Panc1 (cell line): ENCODE data around the gene C1orf50. TPM values are rescaled to one million over a fixed set of nuclear protein-coding genes. Genes with fewer than 3 reads are reported as not detected.

ENCODE experiments used
- ATAC-seq: fragments of 200-7000 bp; cut with Tn5 transposase; 2 replicates; pipeline ENCODE4 v1.9.1; 2020; ENCODE audit warnings: mild to moderate bottlenecking, moderate library complexity
- BruUV-seq: library from RNA; stranded (reverse); fragments of 400-500 nt; replicated peaks from 2 replicates; lab custom pipeline; 2021; lab: Mats Ljungman, UMichigan
- CTCF ChIA-PET: fragments of 300-600 bp; sonication (Branson Sonifier 250); formaldehyde crosslinking; loops from one replicate; lab custom pipeline; 2022; ENCODE audit warnings: antibody characterized with exemption; lab: Charles Lee
- POLR2A ChIA-PET: fragments of 300-600 bp; sonication (Branson Sonifier 250); formaldehyde crosslinking; loops from one replicate; lab custom pipeline; 2022; ENCODE audit warnings: antibody characterized with exemption; lab: Charles Lee
- DNase-seq: peaks from one replicate; pipeline ENCODE4 v3.0.0-alpha.2; 2010; ENCODE audit warnings: low read depth, low spot score
- H3K27ac ChIP-seq: 2 replicates; pipeline ENCODE4 v1.5.1; 2011; ENCODE audit warnings: mild to moderate bottlenecking, low read length, inconsistent platforms
- H3K27me3 ChIP-seq: fragments of 200-500 bp; sonication (Bioruptor generic); 2 replicates; pipeline ENCODE4 v1.6.0; 2014; ENCODE audit warnings: low read length, inconsistent platforms; ENCODE audit not compliant: control insufficient read depth, insufficient read depth
- H3K36me3 ChIP-seq: fragments of 200-500 bp; sonication (Bioruptor generic); 2 replicates; pipeline ENCODE4 v1.5.1; 2014; ENCODE audit warnings: inconsistent platforms, mild to moderate bottlenecking, low read length, moderate library complexity; ENCODE audit not compliant: control insufficient read depth, insufficient read depth
- H3K4me1 ChIP-seq: 2 replicates; pipeline ENCODE4 v1.5.1; 2011; ENCODE audit warnings: inconsistent platforms, mild to moderate bottlenecking, low read length, moderate library complexity; ENCODE audit not compliant: control insufficient read depth, insufficient read depth
- H3K4me3 ChIP-seq, 2 experiments: 2 replicates each; pipeline ENCODE4 v1.5.1; 2011 to 2012; ENCODE audit warnings: low read depth in 2 of 2, low read length in 2 of 2, mild to moderate bottlenecking in 2 of 2, inconsistent platforms in 1 of 2, moderate library complexity in 1 of 2
- H3K9me3 ChIP-seq: fragments of 200-500 bp; sonication (Bioruptor generic); 2 replicates; pipeline ENCODE4 v1.5.1; 2014; ENCODE audit warnings: low read depth, mild to moderate bottlenecking, inconsistent platforms, low read length, moderate library complexity; ENCODE audit not compliant: control insufficient read depth, insufficient read depth
- POLR2AphosphoS5 ChIP-seq: IDR thresholded peaks from 2 replicates; pipeline ENCODE4 v1.6.1; 2012; ENCODE audit warnings: mild to moderate bottlenecking, low read depth, low read length, moderate library complexity
- SIN3A ChIP-seq: IDR thresholded peaks from 2 replicates; pipeline ENCODE4 v1.6.1; 2012; ENCODE audit warnings: low read depth, mild to moderate bottlenecking, low read length, moderate library complexity, borderline replicate concordance; ENCODE audit not compliant: insufficient read depth
- TCF7L2 ChIP-seq: IDR thresholded peaks from 2 replicates; pipeline ENCODE4 v1.6.1; 2011; ENCODE audit warnings: mild to moderate bottlenecking, low read depth, low read length, inconsistent platforms
- in situ Hi-C: cut with HindIII; loops from 2 replicates; pipeline ENCODE4 v1.10.0; 2016; ENCODE audit warnings: low sequenced_read_pairs, low pct_unique_long_range_greater_than_20kb
- intact Hi-C: fragments of 100-400 bp; cut with micrococcal nuclease; formaldehyde crosslinking; loops from one replicate; pipeline ENCODE4 v1.10.0; 2022; ENCODE audit not compliant: unreplicated experiment
- total RNA-seq: library from RNA; stranded (reverse); gene quantifications from one replicate; pipeline ENCODE4 v1.2.1, GENCODE V29; 2021; ENCODE audit not compliant: unreplicated experiment
- TF ChIP-seq, protein P1 (sequence below), 2 experiments: IDR thresholded peaks; 2 replicates each; pipeline ENCODE4 v1.6.1; 2011 to 2012; ENCODE audit warnings: low read depth in 2 of 2, control low read depth in 1 of 2, low read length in 1 of 2, mild to moderate bottlenecking in 1 of 2, moderate library complexity in 1 of 2; ENCODE audit not compliant: insufficient read depth in 1 of 2
- TF ChIP-seq, protein P2 (sequence below): fragments of 450-650 bp; IDR thresholded peaks from 2 replicates; pipeline ENCODE4 v1.5.1; 2017; ENCODE audit warnings: mild to moderate bottlenecking

Gene C1orf50
- total RNA-seq, 1 experiment from 2014 or later: 5.8 TPM

DNA sequence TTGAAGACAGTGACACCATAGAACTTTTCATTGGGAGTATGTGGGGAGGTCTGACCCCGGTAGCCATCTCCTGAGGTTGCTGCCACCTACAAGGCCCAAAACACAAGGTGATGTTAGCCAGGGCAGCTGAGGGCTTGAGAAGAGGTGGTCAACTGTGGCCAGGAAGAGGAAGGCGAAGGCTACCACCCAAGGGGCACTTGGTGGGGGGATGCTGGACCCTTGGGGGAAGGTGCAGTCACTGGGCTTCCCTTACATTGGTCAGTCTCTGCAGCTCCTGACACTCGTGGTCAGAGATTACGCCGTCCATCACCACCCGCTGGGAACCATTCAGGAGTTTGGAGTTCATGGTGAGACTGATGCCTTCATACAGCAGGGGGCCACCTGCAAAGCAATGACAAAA is 14.8 kb upstream of the C1orf50 start:
- POLR2A ChIA-PET: interaction anchor here (0.6 kb wide), 1 partner anchor 289 kb away, joined by 3 read pairs; the partner anchor contains the start of gene CCDC30
- CTCF ChIA-PET: interaction anchor here (1.1 kb wide), 1 partner anchor 14 kb away, joined by 3 read pairs; the partner anchor contains the start of gene P3H1
- BruUV-seq: no TSS peak
- Histone ChIP-seq H3K4me1 (no peaks in the 10 kb centered on the region), H3K4me3 (no peak overlapping the region), H3K27me3 (no peaks in the 10 kb centered on the region), H3K36me3 (peaks cover 24% of the 10 kb centered on the region), H3K9me3 (no peaks in the 10 kb centered on the region), H3K27ac (no peak overlapping the region)
- in situ Hi-C loops (no loop called here), intact Hi-C loops (no loop called here)
- TF ChIP-seq SIN3A (no peak), POLR2AphosphoS5 (no peak), TCF7L2 (no peak)
- TF ChIP-seq, protein P1, sequence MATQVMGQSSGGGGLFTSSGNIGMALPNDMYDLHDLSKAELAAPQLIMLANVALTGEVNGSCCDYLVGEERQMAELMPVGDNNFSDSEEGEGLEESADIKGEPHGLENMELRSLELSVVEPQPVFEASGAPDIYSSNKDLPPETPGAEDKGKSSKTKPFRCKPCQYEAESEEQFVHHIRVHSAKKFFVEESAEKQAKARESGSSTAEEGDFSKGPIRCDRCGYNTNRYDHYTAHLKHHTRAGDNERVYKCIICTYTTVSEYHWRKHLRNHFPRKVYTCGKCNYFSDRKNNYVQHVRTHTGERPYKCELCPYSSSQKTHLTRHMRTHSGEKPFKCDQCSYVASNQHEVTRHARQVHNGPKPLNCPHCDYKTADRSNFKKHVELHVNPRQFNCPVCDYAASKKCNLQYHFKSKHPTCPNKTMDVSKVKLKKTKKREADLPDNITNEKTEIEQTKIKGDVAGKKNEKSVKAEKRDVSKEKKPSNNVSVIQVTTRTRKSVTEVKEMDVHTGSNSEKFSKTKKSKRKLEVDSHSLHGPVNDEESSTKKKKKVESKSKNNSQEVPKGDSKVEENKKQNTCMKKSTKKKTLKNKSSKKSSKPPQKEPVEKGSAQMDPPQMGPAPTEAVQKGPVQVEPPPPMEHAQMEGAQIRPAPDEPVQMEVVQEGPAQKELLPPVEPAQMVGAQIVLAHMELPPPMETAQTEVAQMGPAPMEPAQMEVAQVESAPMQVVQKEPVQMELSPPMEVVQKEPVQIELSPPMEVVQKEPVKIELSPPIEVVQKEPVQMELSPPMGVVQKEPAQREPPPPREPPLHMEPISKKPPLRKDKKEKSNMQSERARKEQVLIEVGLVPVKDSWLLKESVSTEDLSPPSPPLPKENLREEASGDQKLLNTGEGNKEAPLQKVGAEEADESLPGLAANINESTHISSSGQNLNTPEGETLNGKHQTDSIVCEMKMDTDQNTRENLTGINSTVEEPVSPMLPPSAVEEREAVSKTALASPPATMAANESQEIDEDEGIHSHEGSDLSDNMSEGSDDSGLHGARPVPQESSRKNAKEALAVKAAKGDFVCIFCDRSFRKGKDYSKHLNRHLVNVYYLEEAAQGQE (IDR thresholded peaks at IDR 0.05; ENCODE audit: insufficient read depth in 1 of 2, low read depth in 2 of 2, low read length in 1 of 2): no peak
- TF ChIP-seq, protein P2, sequence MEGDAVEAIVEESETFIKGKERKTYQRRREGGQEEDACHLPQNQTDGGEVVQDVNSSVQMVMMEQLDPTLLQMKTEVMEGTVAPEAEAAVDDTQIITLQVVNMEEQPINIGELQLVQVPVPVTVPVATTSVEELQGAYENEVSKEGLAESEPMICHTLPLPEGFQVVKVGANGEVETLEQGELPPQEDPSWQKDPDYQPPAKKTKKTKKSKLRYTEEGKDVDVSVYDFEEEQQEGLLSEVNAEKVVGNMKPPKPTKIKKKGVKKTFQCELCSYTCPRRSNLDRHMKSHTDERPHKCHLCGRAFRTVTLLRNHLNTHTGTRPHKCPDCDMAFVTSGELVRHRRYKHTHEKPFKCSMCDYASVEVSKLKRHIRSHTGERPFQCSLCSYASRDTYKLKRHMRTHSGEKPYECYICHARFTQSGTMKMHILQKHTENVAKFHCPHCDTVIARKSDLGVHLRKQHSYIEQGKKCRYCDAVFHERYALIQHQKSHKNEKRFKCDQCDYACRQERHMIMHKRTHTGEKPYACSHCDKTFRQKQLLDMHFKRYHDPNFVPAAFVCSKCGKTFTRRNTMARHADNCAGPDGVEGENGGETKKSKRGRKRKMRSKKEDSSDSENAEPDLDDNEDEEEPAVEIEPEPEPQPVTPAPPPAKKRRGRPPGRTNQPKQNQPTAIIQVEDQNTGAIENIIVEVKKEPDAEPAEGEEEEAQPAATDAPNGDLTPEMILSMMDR: no peak
- ATAC-seq: no peak
- DNase-seq: no peak

DNA sequence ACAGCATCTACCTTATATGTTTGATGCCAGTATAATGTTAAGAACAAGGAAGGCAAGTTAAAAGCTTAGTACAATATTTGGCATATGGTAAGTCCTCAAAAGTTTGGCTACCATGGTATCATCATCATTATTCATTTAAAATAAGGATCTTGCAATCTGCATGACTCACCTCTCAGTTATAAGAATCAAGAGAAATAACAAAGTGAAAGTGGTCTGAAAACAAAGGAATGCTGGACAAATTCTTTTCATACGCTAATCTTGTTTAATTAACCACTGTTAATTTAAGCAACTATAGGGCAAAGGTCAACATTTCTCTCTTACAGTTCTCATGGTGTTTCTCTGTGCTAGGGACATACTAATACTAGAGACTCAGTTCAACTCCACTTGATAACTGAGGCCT is 14.0 kb upstream of the C1orf50 start:
- H3K9me3 ChIP-seq: no peaks in the 10 kb centered on the region
- intact Hi-C loops (no loop called here), in situ Hi-C loops (no loop called here)
- H3K4me3 ChIP-seq: no peak overlapping the region
- no peaks in the 10 kb centered on the region for H3K4me1 ChIP-seq
- ATAC-seq (no peak), DNase-seq (no peak)
- no TSS peak for BruUV-seq
- no peaks in the 10 kb centered on the region for H3K27me3 ChIP-seq
- no peak overlapping the region for H3K27ac ChIP-seq
- ChIA-PET CTCF (interaction anchor here (0.6 kb wide), 1 partner anchor 22 kb away, joined by 4 read pairs; no protein-coding TSS in a partner anchor), POLR2A (no interaction called here)
- peaks cover 25% of the 10 kb centered on the region for H3K36me3 ChIP-seq
- TF ChIP-seq, protein P2: no peak
- TF ChIP-seq TCF7L2 (no peak), POLR2AphosphoS5 (no peak), SIN3A (no peak)
- TF ChIP-seq, protein P1 (IDR thresholded peaks at IDR 0.05; ENCODE audit: insufficient read depth in 1 of 2, low read depth in 2 of 2, low read length in 1 of 2): no peak
